GM12891 (cell line): ENCODE measurements around the gene DYNC1I1.

Experiments
- DNase-seq: peaks from one replicate; pipeline ENCODE4 v3.0.0; 2011; ENCODE audit warnings: low spot score; ENCODE audit not compliant: insufficient read length
- FAIRE-seq: peaks from 2 replicates; lab custom pipeline; 2011; peaks lifted over from hg19 to GRCh38; lab: Jason Lieb, UNC
- PAX5 ChIP-seq: IDR thresholded peaks from 2 replicates; pipeline ENCODE4 v1.6.1; 2011; ENCODE audit warnings: low read length, moderate library complexity, mild to moderate bottlenecking; ENCODE audit not compliant: insufficient read depth, severe bottlenecking
- POLR2A ChIP-seq: IDR thresholded peaks from 2 replicates; pipeline ENCODE4 v1.6.1; 2011; ENCODE audit warnings: low read depth, low read length, control low read depth
- POLR2AphosphoS5 ChIP-seq: IDR thresholded peaks from 2 replicates; pipeline ENCODE4 v1.6.1; 2011; ENCODE audit warnings: low read depth, low read length, control low read depth
- POU2F2 ChIP-seq: IDR thresholded peaks from 2 replicates; pipeline ENCODE4 v1.6.1; 2011; ENCODE audit warnings: low read depth, mild to moderate bottlenecking, control low read depth, low read length, moderate library complexity
- SPI1 ChIP-seq: IDR thresholded peaks from 2 replicates; pipeline ENCODE4 v1.6.1; 2011; ENCODE audit warnings: low read depth, low read length, control low read depth
- TAF1 ChIP-seq: IDR thresholded peaks from 2 replicates; pipeline ENCODE4 v1.6.1; 2011; ENCODE audit warnings: low read depth, low read length, control low read depth

Gene DYNC1I1

GRCh38 chr7:96088579-96088978 is 316.2 kb downstream of the DYNC1I1 start:
- TF ChIP-seq SPI1 (no peak), POU2F2 (no peak), TAF1 (no peak), POLR2A (no peak), PAX5 (no peak), POLR2AphosphoS5 (no peak)
- DNase-seq (no peak), FAIRE-seq (no peak)

- TF ChIP-seq PAX5 (no peak), POU2F2 (no peak), POLR2A (no peak), TAF1 (no peak), SPI1 (no peak), POLR2AphosphoS5 (no peak)
- FAIRE-seq (no peak), DNase-seq (no peak)
These were observed 317.2 kb downstream of the DYNC1I1 start for GRCh38 chr7:96089511-96089910.

GRCh38 chr7:96090756-96091155 is 318.4 kb downstream of the DYNC1I1 start:
- no peak for DNase-seq
- TF ChIP-seq SPI1 (no peak), TAF1 (no peak), PAX5 (no peak), POLR2A (no peak), POU2F2 (no peak), POLR2AphosphoS5 (no peak)
- no peak for FAIRE-seq

GRCh38 chr7:96093435-96093834 is 321.1 kb downstream of the DYNC1I1 start:
- DNase-seq = no peak
- no peak for FAIRE-seq
- TF ChIP-seq PAX5 (no peak), POLR2AphosphoS5 (no peak), POU2F2 (no peak), POLR2A (no peak), SPI1 (no peak), TAF1 (no peak)

- FAIRE-seq (no peak), DNase-seq (no peak)
- no peak for TF ChIP-seq PAX5
These were observed 325.5 kb downstream of the DYNC1I1 start for GRCh38 chr7:96097835-96098234.

GRCh38 chr7:96100737-96101136 is 328.4 kb downstream of the DYNC1I1 start:
- FAIRE-seq (no peak), DNase-seq (no peak)
- TF ChIP-seq POLR2A (no peak), SPI1 (no peak), POU2F2 (no peak), PAX5 (no peak), POLR2AphosphoS5 (no peak), TAF1 (no peak)

GRCh38 chr7:96102096-96102811 is 329.9 kb downstream of the DYNC1I1 start:
- DNase-seq (no peak), FAIRE-seq (no peak)
- no peak for TF ChIP-seq POLR2AphosphoS5
- TF ChIP-seq TAF1 = no peak
- TF ChIP-seq SPI1 = no peak
- no peak for TF ChIP-seq POU2F2
- TF ChIP-seq PAX5 = no peak
- TF ChIP-seq POLR2A = no peak

- FAIRE-seq (no peak), DNase-seq (no peak)
- TF ChIP-seq PAX5 = no peak
- TF ChIP-seq POLR2A = no peak
- no peak for TF ChIP-seq POU2F2
- TF ChIP-seq TAF1 = no peak
- no peak for TF ChIP-seq POLR2AphosphoS5
- TF ChIP-seq SPI1 = no peak
These were observed 332.6 kb downstream of the DYNC1I1 start for GRCh38 chr7:96104984-96105383.

GRCh38 chr7:96111405-96111804 is 339.1 kb downstream of the DYNC1I1 start:
- TF ChIP-seq POU2F2 = no peak
- no peak for TF ChIP-seq TAF1
- TF ChIP-seq POLR2AphosphoS5 = no peak
- TF ChIP-seq SPI1 = no peak
- no peak for TF ChIP-seq POLR2A
- TF ChIP-seq PAX5 = no peak
- no peak for FAIRE-seq
- DNase-seq = no peak

GRCh38 chr7:96114190-96114589 is 341.8 kb downstream of the DYNC1I1 start:
- no peak for TF ChIP-seq SPI1
- TF ChIP-seq POLR2A = no peak
- TF ChIP-seq POU2F2 = no peak
- no peak for TF ChIP-seq TAF1
- TF ChIP-seq POLR2AphosphoS5 = no peak
- TF ChIP-seq PAX5 = no peak
- no peak for FAIRE-seq
- DNase-seq = no peak
